ENCODE results near the gene ITPR1.
"Not testable (repeated sequence)": the region's sequence is repeated elsewhere in the genome, so short reads cannot be mapped to it uniquely, and the experiment has no call there.

ITPR1 gene

GRCh38 chr3:4591669-4592068 is 98.5 kb downstream of the ITPR1 start:
- Histone ChIP-seq H3K9me3 (ENCODE audit: control insufficient read depth, low read depth, low read length) (no peaks in the 10 kb centered on the region), H3K36me3 (ENCODE audit: control insufficient read depth, low read depth, low read length) (no peaks in the 10 kb centered on the region), H3K4me3 (ENCODE audit: low read length) (no peak overlapping the region), H3K9ac (ENCODE audit: low read length) (no peak overlapping the region), H3K27ac (ENCODE audit: low read length) (no peak overlapping the region), H3K27me3 (ENCODE audit: control insufficient read depth, insufficient read depth, low read length) (no peaks in the 10 kb centered on the region), H3K4me1 (ENCODE audit: control insufficient read depth, low read depth, low read length) (peaks cover 22% of the 10 kb centered on the region)

DNA sequence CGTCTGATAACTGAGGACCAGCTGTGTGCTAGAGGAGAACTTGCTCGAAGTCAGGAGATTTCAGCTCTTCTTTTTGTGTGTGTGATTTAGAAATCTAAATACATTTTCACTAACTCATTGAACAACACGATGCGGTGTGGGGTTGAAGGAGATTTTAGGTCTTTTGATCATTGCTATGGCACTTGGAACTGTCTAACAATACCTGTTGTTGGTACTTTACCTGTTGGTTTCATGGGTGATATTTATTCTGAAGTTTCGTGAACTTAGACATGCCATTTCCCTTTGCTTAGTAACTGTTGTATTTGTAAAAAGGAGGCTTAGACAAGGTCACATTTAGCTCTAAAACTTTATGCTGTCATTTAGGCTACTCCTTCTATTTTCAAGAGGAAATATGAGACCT is 99.9 kb downstream of the ITPR1 start:
- peaks cover 21% of the 10 kb centered on the region for H3K4me1 ChIP-seq (ENCODE audit: control insufficient read depth, low read depth, low read length)
- H3K36me3 ChIP-seq (ENCODE audit: control insufficient read depth, low read depth, low read length) = no peaks in the 10 kb centered on the region
- H3K27me3 ChIP-seq (ENCODE audit: control insufficient read depth, insufficient read depth, low read length) = no peaks in the 10 kb centered on the region
- no peak overlapping the region for H3K9ac ChIP-seq (ENCODE audit: low read length)
- H3K27ac ChIP-seq (ENCODE audit: low read length) = no peak overlapping the region
- H3K9me3 ChIP-seq (ENCODE audit: control insufficient read depth, low read depth, low read length) = no peaks in the 10 kb centered on the region
- H3K4me3 ChIP-seq (ENCODE audit: low read length) = no peak overlapping the region

DNA sequence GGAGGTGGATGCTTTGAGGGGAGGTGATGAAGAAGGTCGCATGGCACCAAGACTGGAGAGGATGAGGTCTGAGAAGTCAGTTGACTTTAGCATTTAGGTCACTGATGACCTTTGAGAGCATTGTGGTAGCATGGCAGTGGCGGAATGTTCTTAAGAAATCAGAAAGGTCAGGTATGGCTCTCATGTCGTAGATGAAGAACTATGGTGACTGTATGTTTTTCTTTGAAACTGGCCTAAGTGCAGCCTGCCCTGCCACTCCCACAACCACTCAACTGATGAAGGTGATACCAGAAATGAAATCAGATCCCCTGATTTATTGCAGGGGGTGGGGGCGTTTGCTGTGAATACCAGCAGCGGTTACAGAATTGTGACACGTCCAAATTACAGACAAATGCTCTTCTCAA is 102.6 kb downstream of the ITPR1 start:
- peaks cover 16% of the 10 kb centered on the region for H3K4me1 ChIP-seq (ENCODE audit: control insufficient read depth, low read depth, low read length)
- H3K27me3 ChIP-seq (ENCODE audit: control insufficient read depth, insufficient read depth, low read length) = no peaks in the 10 kb centered on the region
- H3K36me3 ChIP-seq (ENCODE audit: control insufficient read depth, low read depth, low read length) = no peaks in the 10 kb centered on the region
- no peak overlapping the region for H3K4me3 ChIP-seq (ENCODE audit: low read length)
- H3K9ac ChIP-seq (ENCODE audit: low read length) = no peak overlapping the region
- no peak overlapping the region for H3K27ac ChIP-seq (ENCODE audit: low read length)
- H3K9me3 ChIP-seq (ENCODE audit: control insufficient read depth, low read depth, low read length) = no peaks in the 10 kb centered on the region

GRCh38 chr3:4596612-4597011 is 103.5 kb downstream of the ITPR1 start:
- Histone ChIP-seq H3K9me3 (ENCODE audit: control insufficient read depth, low read depth, low read length) (no peaks in the 10 kb centered on the region), H3K36me3 (ENCODE audit: control insufficient read depth, low read depth, low read length) (no peaks in the 10 kb centered on the region), H3K4me1 (ENCODE audit: control insufficient read depth, low read depth, low read length) (peaks cover 16% of the 10 kb centered on the region), H3K27ac (ENCODE audit: low read length) (no peak overlapping the region), H3K4me3 (ENCODE audit: low read length) (no peak overlapping the region), H3K9ac (ENCODE audit: low read length) (no peak overlapping the region), H3K27me3 (ENCODE audit: control insufficient read depth, insufficient read depth, low read length) (no peaks in the 10 kb centered on the region)

GRCh38 chr3:4597208-4597985 is 104.2 kb downstream of the ITPR1 start:
- Histone ChIP-seq H3K27me3 (ENCODE audit: control insufficient read depth, insufficient read depth, low read length) (no peaks in the 10 kb centered on the region), H3K36me3 (ENCODE audit: control insufficient read depth, low read depth, low read length) (no peaks in the 10 kb centered on the region), H3K4me3 (ENCODE audit: low read length) (no peak overlapping the region), H3K4me1 (ENCODE audit: control insufficient read depth, low read depth, low read length) (peaks cover 16% of the 10 kb centered on the region), H3K9ac (ENCODE audit: low read length) (no peak overlapping the region), H3K27ac (ENCODE audit: low read length) (no peak overlapping the region), H3K9me3 (ENCODE audit: control insufficient read depth, low read depth, low read length) (no peaks in the 10 kb centered on the region)

GRCh38 chr3:4598232-4598631 is 105.1 kb downstream of the ITPR1 start:
- H3K27me3 ChIP-seq (ENCODE audit: control insufficient read depth, insufficient read depth, low read length); H3K27ac ChIP-seq (ENCODE audit: low read length); H3K4me3 ChIP-seq (ENCODE audit: low read length); H3K9ac ChIP-seq (ENCODE audit: low read length); H3K9me3 ChIP-seq (ENCODE audit: control insufficient read depth, low read depth, low read length); H3K36me3 ChIP-seq (ENCODE audit: control insufficient read depth, low read depth, low read length): not testable (repeated sequence)
- H3K4me1 ChIP-seq (ENCODE audit: control insufficient read depth, low read depth, low read length) = peaks cover 16% of the 10 kb centered on the region

- no peaks in the 10 kb centered on the region for H3K36me3 ChIP-seq (ENCODE audit: control insufficient read depth, low read depth, low read length)
- H3K27ac ChIP-seq (ENCODE audit: low read length) = no peak overlapping the region
- H3K9ac ChIP-seq (ENCODE audit: low read length) = no peak overlapping the region
- peaks cover 16% of the 10 kb centered on the region for H3K4me1 ChIP-seq (ENCODE audit: control insufficient read depth, low read depth, low read length)
- H3K27me3 ChIP-seq (ENCODE audit: control insufficient read depth, insufficient read depth, low read length) = no peaks in the 10 kb centered on the region
- H3K9me3 ChIP-seq (ENCODE audit: control insufficient read depth, low read depth, low read length) = no peaks in the 10 kb centered on the region
- no peak overlapping the region for H3K4me3 ChIP-seq (ENCODE audit: low read length)
These were observed 106.5 kb downstream of the ITPR1 start for GRCh38 chr3:4599612-4600011.

- Histone ChIP-seq H3K9me3 (ENCODE audit: control insufficient read depth, low read depth, low read length) (no peaks in the 10 kb centered on the region), H3K9ac (ENCODE audit: low read length) (no peak overlapping the region), H3K4me3 (ENCODE audit: low read length) (no peak overlapping the region), H3K27ac (ENCODE audit: low read length) (no peak overlapping the region), H3K27me3 (ENCODE audit: control insufficient read depth, insufficient read depth, low read length) (no peaks in the 10 kb centered on the region), H3K36me3 (ENCODE audit: control insufficient read depth, low read depth, low read length) (no peaks in the 10 kb centered on the region), H3K4me1 (ENCODE audit: control insufficient read depth, low read depth, low read length) (peaks cover 16% of the 10 kb centered on the region)
These were observed 107.3 kb downstream of the ITPR1 start for GRCh38 chr3:4600493-4600892.

DNA sequence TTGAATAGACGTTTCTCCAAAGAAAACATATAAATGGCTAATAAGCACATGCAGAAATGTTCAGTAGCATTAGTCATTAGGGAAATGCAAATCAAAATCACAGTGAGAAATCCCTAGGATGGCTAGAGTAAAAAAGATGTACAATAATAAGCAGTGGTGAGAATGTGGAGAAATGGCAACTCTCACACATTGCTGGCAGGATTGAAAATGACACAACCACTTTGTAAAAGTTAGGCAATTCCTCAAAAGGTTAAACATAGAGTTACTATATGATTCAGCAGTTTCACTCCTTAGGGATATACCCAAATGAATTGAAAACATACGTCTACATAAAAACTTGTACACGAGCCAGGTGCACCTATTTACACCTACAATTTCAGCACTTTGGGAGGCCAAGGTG is 108.7 kb downstream of the ITPR1 start:
- Histone ChIP-seq H3K4me3 (ENCODE audit: low read length) (no peak overlapping the region), H3K27ac (ENCODE audit: low read length) (no peak overlapping the region), H3K36me3 (ENCODE audit: control insufficient read depth, low read depth, low read length) (no peaks in the 10 kb centered on the region), H3K4me1 (ENCODE audit: control insufficient read depth, low read depth, low read length) (peaks cover 4% of the 10 kb centered on the region), H3K27me3 (ENCODE audit: control insufficient read depth, insufficient read depth, low read length) (no peaks in the 10 kb centered on the region), H3K9ac (ENCODE audit: low read length) (no peak overlapping the region), H3K9me3 (ENCODE audit: control insufficient read depth, low read depth, low read length) (no peaks in the 10 kb centered on the region)

DNA sequence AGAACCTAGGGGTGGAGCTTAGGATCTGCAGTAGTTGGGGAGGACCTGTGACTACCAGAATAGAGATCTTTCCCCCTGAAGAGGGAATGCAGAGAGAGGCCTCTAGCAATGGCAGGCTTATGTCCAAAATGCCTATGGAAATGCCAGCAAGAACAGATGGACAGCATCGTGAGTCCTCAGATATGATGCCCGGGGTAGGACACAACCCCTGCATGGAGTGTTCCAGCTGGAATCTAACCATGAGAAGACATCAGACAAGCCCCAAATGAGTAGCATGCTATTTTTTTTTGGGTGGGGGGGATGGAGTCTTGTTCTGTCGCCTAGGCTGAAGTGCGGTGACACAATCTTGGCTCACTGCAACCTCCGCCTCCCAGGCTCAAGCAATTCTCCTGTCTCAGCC is 111.5 kb downstream of the ITPR1 start:
- Histone ChIP-seq H3K9ac (ENCODE audit: low read length) (no peak overlapping the region), H3K9me3 (ENCODE audit: control insufficient read depth, low read depth, low read length) (no peaks in the 10 kb centered on the region), H3K4me3 (ENCODE audit: low read length) (no peak overlapping the region), H3K36me3 (ENCODE audit: control insufficient read depth, low read depth, low read length) (no peaks in the 10 kb centered on the region), H3K27ac (ENCODE audit: low read length) (no peak overlapping the region), H3K4me1 (ENCODE audit: control insufficient read depth, low read depth, low read length) (no peaks in the 10 kb centered on the region), H3K27me3 (ENCODE audit: control insufficient read depth, insufficient read depth, low read length) (no peaks in the 10 kb centered on the region)

DNA sequence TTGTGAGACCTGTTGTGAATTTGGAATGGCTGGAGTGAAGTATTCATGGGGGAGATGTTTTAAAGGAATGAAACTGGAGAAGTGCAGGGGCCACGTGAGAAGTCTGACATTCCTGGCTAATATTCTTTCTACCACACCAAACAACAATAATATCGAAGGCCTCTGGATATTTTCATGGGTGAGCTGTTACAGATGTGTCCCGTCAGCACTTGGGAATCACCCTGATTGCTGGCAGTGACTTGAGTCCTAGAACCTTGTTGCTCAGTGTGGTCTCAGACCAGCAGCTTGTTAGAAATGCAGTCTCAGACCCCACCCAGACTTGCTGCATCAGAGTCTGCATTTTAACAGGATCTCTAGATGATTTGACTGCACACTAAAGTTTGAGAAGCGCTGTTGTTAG is 113.8 kb downstream of the ITPR1 start:
- Histone ChIP-seq H3K9me3 (ENCODE audit: control insufficient read depth, low read depth, low read length) (no peaks in the 10 kb centered on the region), H3K4me3 (ENCODE audit: low read length) (no peak overlapping the region), H3K4me1 (ENCODE audit: control insufficient read depth, low read depth, low read length) (no peaks in the 10 kb centered on the region), H3K27ac (ENCODE audit: low read length) (no peak overlapping the region), H3K36me3 (ENCODE audit: control insufficient read depth, low read depth, low read length) (no peaks in the 10 kb centered on the region), H3K9ac (ENCODE audit: low read length) (no peak overlapping the region), H3K27me3 (ENCODE audit: control insufficient read depth, insufficient read depth, low read length) (no peaks in the 10 kb centered on the region)

- H3K4me3 ChIP-seq (ENCODE audit: low read length) = no peak overlapping the region
- H3K27me3 ChIP-seq (ENCODE audit: control insufficient read depth, insufficient read depth, low read length) = no peaks in the 10 kb centered on the region
- no peaks in the 10 kb centered on the region for H3K9me3 ChIP-seq (ENCODE audit: control insufficient read depth, low read depth, low read length)
- no peak overlapping the region for H3K9ac ChIP-seq (ENCODE audit: low read length)
- H3K36me3 ChIP-seq (ENCODE audit: control insufficient read depth, low read depth, low read length) = no peaks in the 10 kb centered on the region
- H3K27ac ChIP-seq (ENCODE audit: low read length) = no peak overlapping the region
- H3K4me1 ChIP-seq (ENCODE audit: control insufficient read depth, low read depth, low read length) = no peaks in the 10 kb centered on the region
These were observed 120.2 kb downstream of the ITPR1 start for GRCh38 chr3:4613366-4613765.
